ENCODE measurements around the gene SLC4A8. TPM values are rescaled to one million over a fixed set of nuclear protein-coding genes. Genes with fewer than 3 reads are reported as not detected.

SLC4A8 gene
- total RNA-seq, 1 experiment from 2014 or later, result 26.3 TPM

GRCh38 chr12:51397670-51398069 is 27.0 kb upstream of the SLC4A8 start:
- H3K27me3 Mint-ChIP-seq (ENCODE audit: low read depth), result no peaks in the 10 kb centered on the region; the same call in 1 of the 2 replicates
- no CpG with 5 or more reads among the region's 4 CpGs for WGBS (ENCODE audit: extremely low coverage, insufficient read length, low lambda C conversion rate)
- H4K8ac ChIP-seq (replicated peaks; ENCODE audit: insufficient read length, low read depth, low read length), result no peak overlapping the region

More at GRCh38 chr12:51397670-51398069, 27.0 kb upstream of the SLC4A8 start:
- Histone ChIP-seq H2BK12ac (ENCODE audit: insufficient read length, low read depth, low read length) (no peak overlapping the region), H2BK120ac (ENCODE audit: low read depth, low read length, poor library complexity, severe bottlenecking) (no peak overlapping the region), H3K56ac (ENCODE audit: insufficient read length, low read depth, low read length) (no peak overlapping the region), H3K18ac (ENCODE audit: insufficient read length, low read depth, low read length) (no peak overlapping the region), H3T11ph (ENCODE audit: low read length) (no peak overlapping the region), H3K14ac (ENCODE audit: insufficient read depth, low read length) (no peak overlapping the region), H2BK20ac (ENCODE audit: low read depth, low read length, poor library complexity, severe bottlenecking) (no peak overlapping the region), H2AK5ac (ENCODE audit: insufficient read length, low read length) (no peak overlapping the region), H3K23me2 (ENCODE audit: insufficient read length, low read depth, low read length, poor library complexity, severe bottlenecking) (no peaks in the 10 kb centered on the region), H3K27me3 (ENCODE audit: insufficient read depth, low read length) (no peaks in the 10 kb centered on the region), H3K4me2 (ENCODE audit: insufficient read depth, insufficient read length, low read length) (no peak overlapping the region), H4K91ac (ENCODE audit: insufficient read length, low read depth, low read length) (no peak overlapping the region), H2BK15ac (ENCODE audit: low read depth, low read length) (no peak overlapping the region), H2BK5ac (ENCODE audit: insufficient read length, low read length) (no peak overlapping the region), H3K79me2 (ENCODE audit: insufficient read depth, low read length) (no peaks in the 10 kb centered on the region), H3K23ac (ENCODE audit: insufficient read length, low read depth, low read length) (no peak overlapping the region), H3K79me1 (ENCODE audit: insufficient read depth, low read depth, low read length, poor library complexity, severe bottlenecking) (no peaks in the 10 kb centered on the region), H4K5ac (ENCODE audit: insufficient read length, low read depth, low read length) (no peak overlapping the region), H3K9ac (ENCODE audit: extremely low read depth, insufficient read length, low read length) (no peak overlapping the region), H3K4me1 (ENCODE audit: insufficient read depth, low read length) (no peaks in the 10 kb centered on the region; the same call in 1 of the 2 replicates), H3K27ac (ENCODE audit: insufficient read length, low read depth, low read length) (no peak overlapping the region), H4K20me1 (ENCODE audit: control insufficient read depth, insufficient read depth, insufficient read length) (no peaks in the 10 kb centered on the region), H2AFZ (ENCODE audit: low read length) (no peak overlapping the region), H3K4ac (ENCODE audit: low read depth, low read length) (no peak overlapping the region), H3K9me3 (ENCODE audit: control insufficient read depth, low read depth, low read length) (no peaks in the 10 kb centered on the region)
- no peak for DNase-seq
- Mint-ChIP-seq H3K4me3 (no peak overlapping the region), H3K9me3 (no peaks in the 10 kb centered on the region), H3K36me3 (ENCODE audit: insufficient read depth in 1 of 3, low read depth in 3 of 3) (peaks cover 3 to 14% (median 9%) of the 10 kb centered on the region in 3 experiments; a peak in 5 of 7 replicates), H3K27ac (no peak overlapping the region), H3K4me1 (peaks cover 10 to 16% of the 10 kb centered on the region in 2 experiments)
- no peak for TF ChIP-seq CTCF (conservative IDR thresholded peaks at IDR 0.05)

Data from H9 (cell line).